Astrocyte of the cerebellum (primary cell): ENCODE data around the gene SLC35D1.

ENCODE experiments used
- DNase-seq: peaks from one replicate; pipeline ENCODE4 v3.0.0-alpha.2; 2011; ENCODE audit warnings: low read depth
- H3K4me3 ChIP-seq: 2 replicates; pipeline ENCODE4 v1.5.1; 2011; ENCODE audit warnings: mild to moderate bottlenecking, low read depth, low read length, moderate library complexity
- CTCF ChIP-seq: IDR thresholded peaks from 2 replicates; pipeline ENCODE4 v1.5.1; 2012; ENCODE audit warnings: low read length, low read depth, moderate library complexity, mild to moderate bottlenecking; ENCODE audit errors: missing control alignments
- in situ Hi-C: cut with HindIII; loops from 2 replicates; pipeline ENCODE4 v1.10.0; 2017; ENCODE audit warnings: low sequenced_read_pairs

Gene SLC35D1

GRCh38 chr1:67062412-67062811, 8.5 kb upstream of the SLC35D1 start:
- no peak overlapping the region for H3K4me3 ChIP-seq
- DNase-seq, result no peak
- no peak for TF ChIP-seq CTCF
- in situ Hi-C loops, result no loop called here

- in situ Hi-C loops, result no loop called here
- no peak for DNase-seq
- no peak for TF ChIP-seq CTCF
- H3K4me3 ChIP-seq, result no peak overlapping the region
These were observed 7.3 kb upstream of the SLC35D1 start for GRCh38 chr1:67061266-67061665.

- TF ChIP-seq CTCF, result no peak
- peak; percentile 93 for DNase-seq
- H3K4me3 ChIP-seq, result no peak overlapping the region
- in situ Hi-C loops, result no loop called here
These were observed 6.9 kb upstream of the SLC35D1 start for GRCh38 chr1:67060811-67061218.

GRCh38 chr1:67059346-67059745, 5.4 kb upstream of the SLC35D1 start:
- H3K4me3 ChIP-seq, result no peak overlapping the region
- TF ChIP-seq CTCF, result no peak
- in situ Hi-C loops, result no loop called here
- DNase-seq, result no peak

GRCh38 chr1:67058761-67059160, 4.8 kb upstream of the SLC35D1 start:
- H3K4me3 ChIP-seq, result no peak overlapping the region
- no peak for DNase-seq
- in situ Hi-C loops, result no loop called here
- TF ChIP-seq CTCF, result no peak

- no peak for DNase-seq
- H3K4me3 ChIP-seq, result no peak overlapping the region
- no peak for TF ChIP-seq CTCF
- in situ Hi-C loops, result no loop called here
These were observed 4.3 kb upstream of the SLC35D1 start for GRCh38 chr1:67058242-67058641.

GRCh38 chr1:67053535-67053784, 488 bp downstream of the SLC35D1 start:
- in situ Hi-C loops, result no loop called here
- peak overlapping the region; percentile 83 for H3K4me3 ChIP-seq
- DNase-seq, result no peak
- TF ChIP-seq CTCF, result no peak
